Retina (tissue), 1 donor: ENCODE measurements around the gene ADIRF.
"Not testable (repeated sequence)": the region's sequence is repeated elsewhere in the genome, so short reads cannot be mapped to it uniquely, and the experiment has no call there.

ENCODE experiments used
- DNase-seq: peaks from one replicate; pipeline ENCODE4 v3.0.0-alpha.2; 2016

The ADIRF gene

DNA sequence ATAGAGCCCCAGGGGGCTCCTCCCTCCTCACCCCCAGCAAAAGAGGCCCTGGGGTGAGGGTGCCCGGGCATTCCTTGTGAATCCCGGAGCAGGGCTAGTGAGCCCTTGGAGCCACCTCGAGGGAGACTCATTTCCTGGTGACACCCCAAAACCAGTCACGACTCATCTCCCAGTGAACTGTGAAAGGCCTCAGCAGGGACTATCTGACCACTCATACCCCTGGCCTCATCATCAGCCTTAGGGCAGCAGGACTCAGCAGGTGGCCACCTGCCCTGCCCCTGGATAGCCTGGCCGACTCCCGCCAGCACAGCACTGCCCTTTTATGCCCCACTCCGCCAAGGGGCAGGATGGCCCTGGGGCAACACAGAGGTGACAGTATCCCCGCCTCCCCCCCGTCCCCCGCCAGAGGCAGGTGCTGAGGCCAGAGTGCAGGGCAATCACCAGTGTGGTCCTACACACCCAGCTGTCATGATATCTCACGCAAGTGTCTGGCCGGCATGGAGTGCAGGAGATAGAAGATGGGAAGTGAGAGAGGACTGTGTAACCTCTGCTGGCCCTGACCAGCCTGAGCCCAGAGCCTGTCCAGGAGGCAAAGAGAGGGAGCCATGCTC lies 6.7 kb upstream of the ADIRF start:
- DNase-seq = no peak

DNA sequence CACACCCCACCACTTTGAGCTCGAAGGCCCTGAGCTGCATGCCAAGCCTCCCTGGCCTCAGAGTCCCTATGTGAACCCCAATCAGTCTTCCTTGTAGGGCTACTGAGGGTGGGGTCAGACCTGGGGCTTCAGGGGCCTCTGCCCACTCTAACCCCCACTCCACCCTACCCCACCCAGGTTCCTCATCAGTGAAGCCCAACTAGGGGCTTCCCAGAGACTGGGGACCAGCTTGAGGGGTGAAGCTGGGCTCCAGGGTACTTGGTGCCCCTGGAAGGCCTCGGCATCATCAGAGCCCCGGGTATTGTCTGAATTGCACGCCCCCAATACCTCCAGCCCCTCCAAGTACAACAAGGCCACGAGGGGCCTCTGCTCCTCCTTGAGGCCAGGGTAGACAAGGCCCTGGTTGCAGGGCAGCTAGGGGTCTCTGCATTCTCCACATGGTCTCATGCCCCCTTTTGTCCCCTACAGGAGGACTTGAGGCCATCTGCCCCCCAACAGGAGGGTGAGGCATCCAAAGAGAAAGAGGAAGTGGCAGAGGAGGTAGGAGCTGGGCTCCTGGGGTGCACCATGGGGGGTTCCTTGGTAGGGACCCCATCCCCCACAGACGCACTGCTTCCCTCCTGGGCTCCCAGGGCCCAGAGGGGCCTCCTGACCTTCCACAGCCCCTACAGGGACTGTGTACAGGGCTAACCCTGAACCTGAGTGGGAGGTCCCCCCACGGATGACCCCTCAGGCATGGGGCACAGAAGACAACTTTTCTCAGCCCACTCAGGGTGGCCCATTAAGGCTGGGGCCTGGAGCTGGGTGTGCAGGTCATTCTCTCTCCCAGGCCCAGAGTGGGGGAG lies 5.9 kb upstream of the ADIRF start:
- no peak for DNase-seq

DNA sequence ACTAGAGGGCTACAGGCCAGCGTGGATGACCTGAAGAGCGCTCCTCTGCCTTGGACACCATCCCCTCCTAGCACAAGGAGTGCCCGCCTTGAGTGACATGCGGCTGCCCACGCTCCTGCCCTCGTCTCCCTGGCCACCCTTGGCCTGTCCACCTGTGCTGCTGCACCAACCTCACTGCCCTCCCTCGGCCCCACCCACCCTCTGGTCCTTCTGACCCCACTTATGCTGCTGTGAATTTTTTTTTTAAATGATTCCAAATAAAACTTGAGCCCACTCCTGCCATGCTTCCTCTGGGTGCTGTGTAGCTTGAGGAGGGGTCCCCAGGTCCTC lies 5.3 kb upstream of the ADIRF start:
- DNase-seq = no peak

DNA sequence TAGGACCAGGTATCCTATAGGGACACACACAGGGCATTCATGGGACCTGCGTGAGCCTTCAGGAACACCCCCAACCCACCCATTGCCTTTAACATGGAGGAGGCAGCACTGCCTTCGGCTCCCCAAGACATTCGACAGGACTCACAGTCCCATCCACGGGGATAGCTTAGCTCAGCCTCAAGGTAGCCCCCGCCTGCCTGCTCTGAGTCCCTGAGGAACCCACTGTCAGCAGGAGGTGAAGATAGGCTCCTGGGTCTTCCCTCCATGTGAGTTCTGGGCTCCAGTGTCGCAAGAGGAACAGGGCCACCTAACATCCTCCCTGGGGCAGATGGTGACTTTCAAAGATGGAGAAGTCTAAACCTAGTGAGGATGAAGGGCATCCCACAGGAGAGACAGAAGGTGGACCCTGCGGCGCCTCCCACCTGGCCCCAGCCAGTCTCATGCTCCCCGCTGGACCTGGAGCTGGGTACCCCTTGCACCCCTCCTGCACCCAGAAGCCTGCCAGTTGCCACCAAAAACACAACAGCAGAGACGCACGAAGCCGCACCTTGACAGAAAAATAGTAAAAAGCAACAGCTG lies 4.9 kb upstream of the ADIRF start:
- DNase-seq = no peak

DNA sequence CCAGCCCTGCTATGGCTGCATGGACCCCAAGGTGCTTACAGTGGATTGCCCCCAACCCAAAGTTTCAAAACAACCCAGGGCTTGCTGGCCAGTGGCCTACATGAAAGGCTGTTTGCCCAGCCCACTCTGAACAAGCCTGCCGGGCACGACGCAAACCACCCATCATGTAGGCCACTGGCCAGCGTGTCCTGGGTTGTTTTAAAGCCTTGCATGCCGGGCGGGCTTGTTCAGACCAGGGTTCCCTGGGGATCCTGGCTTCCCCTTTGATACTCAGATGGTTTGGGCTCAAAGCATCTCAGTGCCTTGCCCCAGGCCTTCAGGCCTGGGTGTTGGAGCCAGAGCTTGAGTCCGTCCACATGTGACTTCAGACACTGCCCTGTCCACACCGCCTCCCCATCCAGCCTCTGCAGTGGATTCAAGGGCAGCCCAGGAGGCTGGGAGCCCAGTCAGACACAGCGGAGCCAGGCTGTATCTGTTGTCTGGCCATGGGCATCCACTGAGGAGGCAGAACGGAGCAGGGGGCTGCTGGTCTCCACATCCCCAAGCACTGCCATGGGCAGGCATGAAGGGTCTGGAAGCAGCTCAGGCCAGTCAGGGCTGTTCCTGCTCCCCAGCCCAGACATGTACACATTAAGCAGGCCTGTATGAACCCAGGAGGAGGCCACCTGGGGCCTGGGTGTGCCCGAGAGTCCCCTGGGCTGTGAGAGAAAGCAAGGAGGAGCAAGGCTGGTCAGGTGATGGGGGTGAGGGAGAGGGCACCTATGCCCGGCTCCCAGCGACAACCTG lies 4.0 kb upstream of the ADIRF start:
- DNase-seq = no peak

DNA sequence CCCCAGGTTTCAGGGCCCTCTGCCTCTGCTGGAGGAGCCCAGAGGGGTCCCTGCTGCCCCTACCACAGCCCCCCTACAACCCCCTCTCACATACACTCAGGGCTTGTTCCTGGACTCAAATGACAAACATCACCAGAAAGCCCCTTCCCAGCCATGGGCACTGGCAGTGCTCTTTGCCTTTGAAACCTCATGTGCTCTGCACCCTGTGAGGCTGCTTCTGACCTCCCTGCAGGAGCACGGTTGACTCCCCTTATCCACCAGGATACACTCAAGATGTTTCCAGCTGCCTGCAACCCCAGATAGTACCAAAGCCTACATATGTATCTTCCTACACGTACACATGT lies 3.5 kb upstream of the ADIRF start:
- DNase-seq = no peak

DNA sequence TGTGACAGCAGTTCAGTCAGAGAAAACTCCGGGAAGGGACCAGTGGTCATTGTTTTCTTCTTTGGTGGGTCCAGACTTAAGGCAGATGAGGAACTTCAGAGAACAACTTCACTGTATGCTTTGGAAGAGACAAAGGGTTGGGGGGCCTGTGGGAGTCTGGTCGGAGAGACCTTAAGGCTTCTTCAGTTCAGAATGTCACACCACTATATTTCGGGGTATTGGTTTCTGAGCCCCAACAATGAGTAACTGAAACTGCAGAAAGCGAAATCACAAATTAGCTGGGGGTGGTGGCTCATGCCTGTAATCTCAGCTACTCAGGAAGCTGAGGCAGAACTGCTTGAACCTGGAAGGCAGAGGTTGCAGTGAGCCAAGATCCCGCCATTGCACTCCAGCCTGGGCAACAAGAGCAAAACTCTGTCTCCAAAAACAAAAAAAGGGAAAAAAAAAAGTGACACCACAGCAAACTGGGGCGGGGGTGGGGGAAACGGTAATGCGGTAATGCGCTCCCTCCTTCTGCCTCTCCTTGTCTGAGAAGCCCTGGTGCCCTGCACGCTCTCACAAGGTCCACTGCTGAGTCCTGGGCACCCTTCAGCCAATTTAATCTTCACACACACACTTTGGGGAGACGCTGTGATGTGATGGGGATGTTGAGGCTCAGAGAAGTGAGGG lies 2.2 kb upstream of the ADIRF start:
- no peak for DNase-seq

DNA sequence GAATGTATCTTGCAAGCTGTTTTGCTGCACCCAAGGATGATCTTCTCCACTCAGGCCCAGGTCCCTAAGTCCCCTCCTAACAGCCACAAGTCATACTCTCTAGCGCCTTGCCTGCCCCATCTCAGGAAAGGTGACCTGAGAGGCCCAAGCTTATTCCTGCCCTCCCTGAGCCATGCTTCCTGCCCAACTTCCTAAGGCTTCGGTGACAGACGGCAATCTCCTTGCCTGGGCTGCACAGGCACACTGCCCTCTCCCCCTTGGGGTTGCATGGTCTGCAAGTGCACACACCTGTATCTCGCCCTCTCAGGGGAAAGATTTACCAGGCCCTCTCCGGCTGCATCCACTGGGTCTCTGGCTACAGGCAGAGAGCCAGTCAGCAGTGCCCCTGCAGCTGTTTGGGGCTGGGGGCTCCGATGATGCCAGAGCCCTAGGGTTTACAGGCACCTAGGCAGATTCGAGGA lies 771 bp upstream of the ADIRF start:
- DNase-seq = no peak

DNA sequence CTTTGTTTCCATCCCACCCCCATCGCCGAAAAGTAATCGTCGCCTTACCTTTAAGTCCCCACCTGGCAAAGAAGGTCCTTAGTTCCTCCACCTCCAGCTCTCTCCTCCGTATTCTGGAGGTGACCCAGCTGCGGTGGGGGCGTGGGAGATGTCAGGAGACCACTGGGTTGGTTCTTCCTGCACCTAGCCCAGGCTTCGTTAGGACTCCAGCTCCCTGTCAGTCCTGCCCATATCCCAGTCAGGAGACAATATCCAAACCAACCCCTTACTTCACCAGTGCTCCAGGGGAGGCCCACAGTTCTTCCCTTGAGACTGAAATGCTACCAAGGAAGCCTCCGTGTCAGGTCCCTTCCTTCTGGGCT lies 693 bp downstream of the ADIRF start:
- no peak for DNase-seq

DNA sequence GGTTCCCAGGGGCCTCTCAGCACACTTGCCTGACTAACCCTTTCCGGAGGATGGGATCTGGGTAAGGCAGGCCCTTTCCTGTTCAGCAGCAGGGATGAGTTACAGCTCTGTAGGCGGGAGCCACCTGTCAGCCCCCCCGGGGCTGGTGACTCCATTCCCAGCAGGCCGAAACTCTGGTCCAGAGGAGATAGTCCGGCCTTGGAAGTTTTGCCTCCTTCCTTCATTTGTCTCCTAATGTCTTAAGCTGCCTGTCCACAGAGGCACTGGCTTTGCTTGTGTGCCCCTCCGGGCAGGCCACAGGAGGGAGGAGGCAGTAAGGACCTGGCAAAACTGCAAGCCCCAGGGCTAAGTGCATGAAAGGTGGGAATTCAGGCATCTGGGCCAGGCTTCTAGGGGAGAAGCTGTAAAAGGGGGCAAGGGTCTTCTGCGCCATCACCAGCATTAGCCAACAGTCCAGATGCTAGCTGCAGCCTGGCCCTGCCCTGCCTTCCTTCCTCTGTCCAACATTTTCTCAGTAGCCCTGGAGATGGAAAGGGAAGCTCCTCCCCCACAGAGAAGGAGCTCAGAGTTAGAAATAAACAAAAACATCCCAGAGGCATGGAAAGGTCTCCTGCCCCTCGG lies 1.2 kb downstream of the ADIRF start:
- DNase-seq = peak; percentile 42

DNA sequence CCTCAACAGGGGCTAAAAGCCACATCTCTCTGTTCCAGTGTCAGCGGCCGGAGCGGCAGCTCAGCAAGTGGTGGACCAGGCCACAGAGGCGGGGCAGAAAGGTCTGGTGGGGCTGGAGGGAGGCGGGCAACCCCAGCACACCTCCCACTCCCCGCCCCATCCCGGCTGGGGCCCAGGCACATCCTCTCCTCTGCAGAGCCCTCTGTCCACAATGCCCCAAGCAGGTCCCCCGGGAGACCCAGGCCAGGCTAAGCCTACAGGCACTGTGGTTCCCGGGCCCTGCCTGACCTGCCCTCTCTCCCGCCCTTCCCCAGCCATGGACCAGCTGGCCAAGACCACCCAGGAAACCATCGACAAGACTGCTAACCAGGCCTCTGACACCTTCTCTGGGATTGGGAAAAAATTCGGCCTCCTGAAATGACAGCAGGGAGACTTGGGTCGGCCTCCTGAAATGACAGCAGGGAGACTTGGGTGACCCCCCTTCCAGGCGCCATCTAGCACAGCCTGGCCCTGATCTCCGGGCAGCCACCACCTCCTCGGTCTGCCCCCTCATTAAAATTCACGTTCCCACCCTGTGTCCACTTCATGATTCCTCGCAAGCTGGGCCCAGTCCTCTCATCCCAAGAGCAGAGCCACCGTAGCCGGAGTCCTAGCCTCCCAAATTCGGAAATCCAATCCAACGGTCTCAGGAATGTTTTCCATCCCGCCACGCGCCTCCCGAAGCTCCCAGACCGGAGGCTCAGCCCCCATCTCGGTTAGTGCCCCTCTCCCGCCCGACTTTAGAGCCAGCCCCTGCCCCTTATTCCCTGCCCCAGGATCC lies 2.1 kb downstream of the ADIRF start:
- DNase-seq = peak; percentile 73

DNA sequence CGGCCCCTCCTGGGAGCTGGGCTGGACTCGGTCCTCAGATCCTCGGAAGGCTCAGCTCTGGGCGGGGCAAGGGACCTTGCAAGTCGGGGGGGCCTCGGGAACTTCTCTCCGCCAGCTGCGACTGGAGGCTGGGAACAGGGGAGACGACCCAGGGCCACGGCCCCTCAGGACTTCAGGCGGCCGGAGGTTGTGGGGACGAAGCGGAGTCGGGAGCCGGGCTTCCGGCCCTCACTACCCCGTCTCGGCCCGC lies 2.6 kb downstream of the ADIRF start:
- no peak for DNase-seq

DNA sequence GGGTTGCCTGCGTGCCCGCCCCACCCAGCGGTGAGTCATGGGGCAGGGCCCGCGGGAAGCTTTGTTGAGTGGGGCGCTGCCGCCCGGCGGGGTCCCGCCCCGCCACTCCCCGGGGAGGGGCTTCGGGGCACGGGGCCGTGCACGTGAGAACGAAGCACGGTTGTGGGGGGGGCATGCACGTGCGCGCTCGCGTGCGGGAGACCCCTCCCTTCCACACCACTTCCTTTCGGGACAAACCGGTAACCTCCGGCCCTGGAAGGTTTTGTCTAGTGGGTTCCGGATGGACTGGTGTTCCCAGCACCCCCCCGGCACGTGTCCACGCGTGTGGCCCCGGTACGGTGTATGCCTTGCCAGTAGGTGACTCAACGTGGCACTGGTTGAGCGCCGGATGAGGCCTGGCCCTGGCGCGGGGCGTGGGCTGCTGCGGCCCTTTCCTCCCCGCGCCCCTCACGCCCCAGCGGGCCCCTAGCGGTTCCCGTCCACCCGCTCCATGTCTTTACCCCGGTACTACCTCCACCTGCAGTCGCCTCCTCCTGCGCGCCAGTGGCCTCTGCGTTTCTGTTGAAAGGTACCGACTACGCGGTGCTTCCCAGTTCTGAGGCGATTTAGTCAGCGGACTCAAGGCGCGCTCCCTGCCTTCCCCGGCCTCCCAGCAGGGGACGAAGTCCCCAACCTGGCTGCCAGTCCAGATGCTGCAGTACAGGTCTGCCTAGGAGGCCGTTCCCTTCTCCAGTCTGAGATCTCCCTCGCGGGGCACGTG lies 3.1 kb downstream of the ADIRF start:
- DNase-seq = peak; percentile 89

DNA sequence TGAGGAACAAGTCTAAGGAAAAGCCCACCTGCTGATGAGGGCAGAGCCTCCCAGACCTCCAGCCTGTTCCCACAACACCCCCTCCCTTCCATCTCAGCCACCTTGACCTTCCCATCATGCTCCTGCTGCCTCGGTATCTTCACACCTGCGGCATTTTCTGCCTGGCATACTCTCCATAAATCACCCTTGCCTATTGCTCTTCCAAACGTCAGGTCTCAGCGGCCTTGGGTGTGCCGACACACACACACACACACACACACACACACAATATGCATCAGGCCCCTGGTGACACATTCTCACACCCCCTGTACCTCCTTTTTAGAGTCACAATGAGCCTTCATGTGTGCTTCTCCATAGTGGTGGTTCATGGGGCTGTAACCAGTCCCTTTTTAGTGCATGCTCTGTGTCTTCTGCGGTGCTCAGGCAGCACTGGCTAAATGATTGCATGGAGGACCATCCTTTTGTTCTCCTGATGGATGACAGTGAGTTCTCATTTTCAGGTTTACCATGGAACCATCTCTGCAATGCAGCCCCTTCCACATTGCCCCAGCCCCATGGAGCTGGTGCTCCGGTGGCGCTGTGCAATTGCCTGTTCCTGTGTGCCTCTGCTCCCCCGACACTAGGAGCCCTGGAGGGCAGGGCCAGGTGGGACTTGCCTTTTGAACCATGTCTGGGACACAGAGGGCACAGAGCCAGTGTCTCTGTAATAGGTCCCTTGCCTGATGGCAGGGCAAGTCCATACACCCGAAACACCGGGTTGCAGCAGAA lies 4.5 kb downstream of the ADIRF start:
- DNase-seq = no peak

DNA sequence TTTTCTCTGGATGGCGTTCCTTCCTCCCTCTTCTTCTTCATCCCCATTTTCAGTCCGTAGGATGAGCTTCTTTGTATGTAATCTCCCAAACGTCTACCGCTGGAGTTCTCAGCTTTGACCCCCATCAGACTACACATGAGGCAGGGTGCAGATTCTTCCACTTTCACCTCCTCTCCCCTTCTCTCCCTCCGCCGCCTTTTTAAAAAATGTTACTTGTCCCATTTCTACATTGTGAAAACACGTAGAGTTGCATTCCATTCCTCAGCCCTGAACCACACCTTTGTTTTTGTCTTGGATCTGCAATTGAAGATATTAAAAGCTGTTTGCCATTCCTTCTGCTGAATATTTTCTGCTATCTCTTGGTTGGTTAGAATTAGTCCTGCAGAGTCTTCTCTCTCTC lies 6.2 kb downstream of the ADIRF start:
- DNase-seq = no peak

DNA sequence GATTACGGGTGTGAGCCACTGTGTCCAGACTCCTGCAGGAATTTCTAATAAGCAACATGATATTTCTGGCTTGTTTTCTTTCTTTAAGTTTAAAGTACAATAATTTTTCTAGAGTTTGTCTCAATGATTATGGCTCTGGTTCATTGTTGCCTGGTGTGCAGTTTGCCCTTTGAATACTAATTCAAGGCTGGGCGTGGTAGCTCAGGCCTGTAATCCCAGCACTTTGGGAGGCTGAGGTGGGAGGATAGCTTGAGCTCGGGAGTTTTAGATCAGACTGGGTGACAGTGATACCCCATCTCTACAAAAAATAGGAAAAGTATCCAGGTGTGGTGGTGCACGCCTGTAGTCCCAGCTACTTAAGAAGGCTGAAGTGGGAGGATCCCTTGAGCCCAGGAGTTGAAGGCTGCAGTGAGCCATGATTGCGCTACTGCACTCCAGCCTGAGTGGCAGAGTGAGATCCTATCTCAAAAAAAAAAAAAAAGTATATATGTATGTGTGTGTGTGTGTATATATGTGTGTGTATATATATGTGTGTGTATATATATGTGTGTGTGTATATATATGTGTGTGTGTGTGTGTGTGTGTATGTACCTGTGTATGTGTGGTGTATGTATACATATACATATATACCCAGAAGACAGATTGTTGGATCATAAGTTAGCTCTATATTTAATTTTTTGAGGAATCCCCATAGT lies 8.2 kb downstream of the ADIRF start:
- DNase-seq = no peak

DNA sequence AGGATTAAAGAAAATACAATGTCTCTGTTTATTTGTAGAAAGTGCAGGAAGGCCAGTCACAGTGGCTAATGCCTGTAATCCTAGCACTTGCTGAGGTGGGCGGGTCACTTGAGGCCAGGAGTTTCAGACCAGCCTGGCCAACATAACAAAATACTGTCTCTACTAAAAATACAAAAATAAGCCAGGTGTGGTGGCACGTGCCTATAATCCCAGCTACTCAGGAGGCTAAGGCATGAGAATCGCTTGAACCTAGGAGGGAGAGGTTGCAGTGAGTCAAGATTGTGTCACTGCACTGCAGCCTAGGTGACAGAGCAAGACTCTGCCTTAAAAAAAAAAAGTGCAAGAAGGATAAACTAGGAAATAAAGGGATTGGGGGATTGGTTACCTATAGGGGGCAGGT lies 10.2 kb downstream of the ADIRF start:
- not testable (repeated sequence) for DNase-seq

DNA sequence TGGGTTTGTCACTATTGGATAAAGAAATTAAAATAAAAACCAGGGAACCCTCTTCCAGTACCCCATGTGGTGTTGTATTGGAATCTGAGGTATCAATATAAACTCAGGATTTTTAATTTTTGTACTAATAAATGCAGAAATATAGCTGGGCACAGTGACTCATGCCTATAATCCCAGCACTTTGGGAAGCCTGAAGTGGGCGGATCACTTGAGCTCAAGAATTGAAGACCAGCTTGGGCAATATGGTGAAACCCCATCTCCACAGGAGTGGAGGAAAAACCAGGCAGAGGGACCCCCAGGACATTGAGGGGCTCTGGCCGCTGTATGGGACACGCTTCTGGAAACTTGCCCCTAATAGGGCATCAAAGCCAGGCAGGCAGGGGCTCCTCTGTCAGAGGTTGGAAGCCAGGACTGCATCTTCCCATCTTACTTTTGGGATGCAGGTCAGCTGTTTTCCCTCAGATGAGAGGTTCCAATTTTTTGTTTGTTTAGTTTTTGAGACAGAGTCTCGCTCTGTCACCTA lies 11.1 kb downstream of the ADIRF start:
- no peak for DNase-seq

DNA sequence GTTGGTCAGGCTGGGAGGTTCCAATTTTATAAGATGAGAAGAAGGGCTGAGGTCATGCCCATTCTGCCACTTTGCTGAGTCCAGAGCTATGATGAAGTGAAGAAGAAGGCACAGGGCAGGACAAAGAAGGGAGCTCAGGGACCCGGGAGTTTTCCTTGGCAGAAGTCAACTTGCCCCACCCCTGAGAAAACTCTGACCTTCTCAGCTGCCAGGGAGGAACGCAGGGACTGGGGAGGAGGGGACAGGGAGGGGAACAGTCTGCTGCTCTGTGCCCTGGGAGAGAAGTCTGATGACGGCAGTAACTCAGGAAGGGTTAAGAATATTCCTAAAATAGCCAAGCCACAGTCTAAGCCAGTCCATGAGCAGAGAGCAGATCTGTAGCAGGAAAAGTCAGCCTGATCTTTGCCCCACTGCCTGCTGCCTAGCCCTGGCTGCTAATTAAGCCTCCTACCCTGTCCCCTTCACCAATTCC lies 11.7 kb downstream of the ADIRF start:
- no peak for DNase-seq
